VCaP (cell line): ENCODE measurements around the gene MCRIP2.

Experiments used
- H3K27ac ChIP-seq: fragments of 450-650 bp; 2 replicates; pipeline ENCODE4 v1.5.1; 2017
- TF ChIP-seq, protein P1 (sequence below): fragments of 450-650 bp; conservative IDR thresholded peaks from 2 replicates; pipeline ENCODE4 v1.5.1; 2017; ENCODE audit warnings: mild to moderate bottlenecking, moderate library complexity

Gene MCRIP2

DNA sequence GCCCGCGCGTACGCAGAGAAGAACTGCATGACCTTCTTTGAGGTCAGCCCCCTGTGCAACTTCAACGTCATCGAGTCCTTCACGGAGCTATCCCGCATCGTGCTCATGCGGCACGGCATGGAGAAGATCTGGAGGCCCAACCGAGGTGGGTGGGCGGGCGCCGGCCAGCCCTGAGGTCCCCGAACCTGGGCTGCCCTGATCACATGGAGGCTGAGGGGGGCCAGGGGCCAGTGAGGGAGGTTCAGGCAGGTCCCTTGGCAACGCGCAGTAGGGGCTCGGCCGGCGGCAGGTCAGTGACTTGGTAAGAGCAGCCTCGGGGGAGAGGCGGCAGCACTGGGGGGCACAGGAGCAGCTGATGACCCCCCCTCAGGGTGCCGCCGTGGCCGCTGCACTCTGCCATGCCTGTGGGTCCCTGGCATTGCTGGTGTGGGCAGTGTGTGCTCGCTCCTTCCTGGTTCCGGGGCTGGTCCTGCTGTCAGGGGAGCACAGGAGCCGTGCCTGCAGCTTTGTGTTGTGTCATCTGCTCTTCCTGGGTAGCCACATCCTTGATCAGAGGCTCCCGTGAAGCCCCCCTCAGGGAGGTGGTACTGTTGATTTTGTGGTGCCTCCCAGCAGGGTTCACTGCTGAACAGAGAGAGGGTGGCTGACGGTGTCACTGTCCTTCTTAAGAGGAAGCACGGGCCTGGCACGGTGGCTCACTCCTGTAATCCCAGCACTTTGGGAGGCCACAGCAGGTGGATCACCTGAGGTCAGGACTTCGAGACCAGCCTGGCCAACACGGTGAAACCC is 15.5 kb upstream of the MCRIP2 start:
- TF ChIP-seq, protein P1, sequence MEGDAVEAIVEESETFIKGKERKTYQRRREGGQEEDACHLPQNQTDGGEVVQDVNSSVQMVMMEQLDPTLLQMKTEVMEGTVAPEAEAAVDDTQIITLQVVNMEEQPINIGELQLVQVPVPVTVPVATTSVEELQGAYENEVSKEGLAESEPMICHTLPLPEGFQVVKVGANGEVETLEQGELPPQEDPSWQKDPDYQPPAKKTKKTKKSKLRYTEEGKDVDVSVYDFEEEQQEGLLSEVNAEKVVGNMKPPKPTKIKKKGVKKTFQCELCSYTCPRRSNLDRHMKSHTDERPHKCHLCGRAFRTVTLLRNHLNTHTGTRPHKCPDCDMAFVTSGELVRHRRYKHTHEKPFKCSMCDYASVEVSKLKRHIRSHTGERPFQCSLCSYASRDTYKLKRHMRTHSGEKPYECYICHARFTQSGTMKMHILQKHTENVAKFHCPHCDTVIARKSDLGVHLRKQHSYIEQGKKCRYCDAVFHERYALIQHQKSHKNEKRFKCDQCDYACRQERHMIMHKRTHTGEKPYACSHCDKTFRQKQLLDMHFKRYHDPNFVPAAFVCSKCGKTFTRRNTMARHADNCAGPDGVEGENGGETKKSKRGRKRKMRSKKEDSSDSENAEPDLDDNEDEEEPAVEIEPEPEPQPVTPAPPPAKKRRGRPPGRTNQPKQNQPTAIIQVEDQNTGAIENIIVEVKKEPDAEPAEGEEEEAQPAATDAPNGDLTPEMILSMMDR: no peak
- H3K27ac ChIP-seq: no peak overlapping the region

DNA sequence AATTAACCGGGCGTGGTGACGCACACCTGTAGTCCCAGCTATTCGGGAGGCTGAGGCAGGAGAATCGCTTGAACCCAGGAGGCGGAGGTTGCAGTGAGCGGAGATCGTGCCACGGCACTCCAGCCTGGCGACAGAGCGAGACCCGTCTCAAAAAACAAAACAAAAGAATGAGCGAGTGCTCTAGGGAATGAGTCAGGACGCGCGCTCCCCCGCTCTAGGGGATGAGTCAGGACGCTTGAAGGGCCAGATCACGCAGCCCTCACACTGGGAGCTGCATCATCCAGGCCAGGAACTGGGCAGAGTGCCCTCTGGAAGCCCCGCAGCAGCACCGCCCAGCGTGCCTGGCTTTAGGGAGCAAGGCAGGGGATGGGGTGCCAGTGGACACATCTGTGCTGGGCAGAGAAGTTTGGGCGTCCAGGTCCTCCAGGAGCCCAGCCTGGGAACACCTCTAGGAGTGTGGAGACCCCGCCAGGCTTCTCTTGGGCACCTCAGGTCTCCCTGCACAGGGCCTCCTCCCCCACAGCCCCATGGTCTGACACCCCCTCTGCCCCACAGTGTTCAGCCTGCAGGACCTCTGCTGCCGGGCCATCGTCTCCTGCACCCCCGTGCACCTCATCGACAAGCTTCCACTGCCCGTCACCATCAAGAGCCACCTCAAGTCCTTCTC is 14.7 kb upstream of the MCRIP2 start:
- no peak overlapping the region for H3K27ac ChIP-seq
- TF ChIP-seq, protein P1: no peak

DNA sequence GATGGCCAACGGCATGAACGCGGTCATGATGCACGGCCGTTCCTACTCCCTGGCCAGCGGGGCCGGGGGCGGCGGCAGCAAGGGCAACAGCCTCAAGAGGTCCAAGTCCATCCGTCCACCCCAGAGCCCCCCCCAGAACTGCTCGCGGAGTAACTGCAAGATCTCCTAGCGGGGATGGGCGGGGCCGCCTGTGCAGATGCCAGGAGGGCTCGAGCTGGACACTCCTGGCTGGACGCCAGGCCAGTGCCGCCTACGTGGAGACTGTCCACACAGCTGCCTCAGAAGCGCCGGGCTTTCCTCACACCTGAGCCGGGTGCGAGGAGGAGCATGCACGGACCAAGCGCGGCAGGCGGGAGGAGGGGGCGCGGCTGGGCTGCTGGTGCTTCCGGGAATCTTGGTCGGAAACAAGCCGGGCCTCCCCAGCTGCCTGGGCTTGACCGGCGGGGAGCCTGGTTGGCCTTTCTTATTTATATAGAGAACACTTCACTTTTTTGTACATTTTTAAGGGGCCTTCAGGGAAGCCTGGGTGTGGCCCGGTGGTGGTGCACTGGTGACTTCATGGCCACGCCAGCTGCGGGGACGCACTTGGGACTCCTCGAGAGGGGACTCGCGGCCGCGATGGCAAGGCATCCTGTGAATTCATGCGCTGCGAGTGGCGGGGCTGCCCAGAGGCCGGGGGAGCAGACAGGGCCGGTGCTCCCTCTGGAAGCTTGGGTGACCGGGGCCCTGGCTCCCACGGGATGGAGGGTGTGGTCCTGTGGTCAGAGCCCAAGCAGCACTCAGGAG is 14.0 kb upstream of the MCRIP2 start:
- TF ChIP-seq, protein P1: no peak
- H3K27ac ChIP-seq: no peak overlapping the region

DNA sequence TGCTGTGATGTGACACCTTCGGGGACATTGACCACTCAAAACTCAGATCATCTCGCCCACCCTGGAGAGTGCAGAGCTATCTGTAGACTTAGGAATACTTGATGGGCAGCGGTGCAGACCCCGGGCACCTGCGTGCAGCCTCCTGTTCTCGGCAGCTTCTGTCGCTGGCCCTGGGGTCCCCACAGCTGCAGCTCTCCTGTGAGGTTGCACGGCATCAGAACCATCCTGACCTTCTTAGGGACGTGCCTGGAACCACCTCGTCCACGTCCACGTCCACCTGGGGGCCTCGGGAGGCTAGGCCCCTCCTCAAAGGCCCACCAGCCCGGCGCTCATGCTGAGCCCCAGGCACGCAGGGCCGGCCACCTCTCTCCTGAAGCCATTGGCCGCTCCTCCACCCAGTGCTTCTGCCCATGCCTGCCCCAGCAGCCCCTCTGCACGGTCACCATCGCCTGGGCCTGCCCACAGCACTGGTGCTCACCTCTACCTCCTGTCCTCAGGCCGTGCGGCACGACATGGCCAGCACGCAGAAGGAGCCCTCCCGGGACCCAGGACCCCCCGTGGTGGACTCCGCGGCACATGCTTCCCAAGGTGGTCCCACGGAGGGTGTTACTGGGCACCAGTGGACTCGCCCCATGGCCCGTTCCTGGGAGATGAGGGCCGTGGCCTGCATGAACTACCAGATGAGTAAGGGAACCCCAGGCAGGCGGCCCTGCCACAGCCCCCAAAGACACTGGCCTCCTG is 13.1 kb upstream of the MCRIP2 start:
- H3K27ac ChIP-seq: no peak overlapping the region
- TF ChIP-seq, protein P1: no peak

DNA sequence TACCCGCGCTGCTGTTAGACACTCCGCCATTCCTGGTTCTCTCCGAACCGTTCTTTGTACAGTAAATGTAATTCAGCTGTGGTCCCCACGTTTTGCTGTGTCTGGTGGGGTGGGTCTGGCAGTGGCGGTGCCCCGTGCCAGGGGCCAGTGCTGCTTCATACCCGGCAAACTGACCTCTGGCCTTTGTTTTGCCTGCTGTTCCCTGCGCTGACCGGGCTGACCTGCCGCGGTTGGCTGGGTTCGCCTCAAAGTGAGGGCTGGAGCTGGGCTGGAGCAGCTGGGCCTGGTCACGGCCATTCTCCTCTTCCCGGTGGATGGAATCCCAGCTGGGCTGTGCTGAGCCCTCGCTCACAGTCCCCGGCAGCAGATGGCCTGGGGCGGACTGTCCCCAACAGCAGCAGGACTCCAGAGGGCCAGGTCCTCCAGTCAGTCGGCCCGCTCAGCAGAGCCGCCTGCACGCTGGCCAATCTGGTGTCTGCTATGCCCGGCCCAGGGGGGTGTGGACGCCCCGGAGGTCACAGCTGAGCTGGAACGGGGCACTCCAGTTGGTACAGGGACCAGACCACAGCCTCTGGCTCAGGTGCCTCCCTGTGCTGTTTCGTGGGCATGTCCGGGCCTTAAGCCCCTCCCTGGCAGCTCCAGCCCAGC is 12.3 kb upstream of the MCRIP2 start:
- no peak overlapping the region for H3K27ac ChIP-seq
- TF ChIP-seq, protein P1: no peak

- TF ChIP-seq, protein P1: no peak
- no peak overlapping the region for H3K27ac ChIP-seq
Measured at GRCh38 chr16:629833-630248, 11.8 kb upstream of the MCRIP2 start.
